Gastroesophageal sphincter (tissue), 3 donors: Measurements from ENCODE around the gene CYB5B.

Experiments used
- EP300 ChIP-seq: sonication (generic); formaldehyde crosslinking; IDR thresholded peaks from one replicate; pipeline ENCODE4 v1.6.1; 2017; ENCODE audit warnings: antibody characterized with exemption, mild to moderate bottlenecking
- POLR2A ChIP-seq, 2 donors: fragments of 450-650 bp; IDR thresholded peaks; one replicate each; pipeline ENCODE4 v1.6.1; 2017; ENCODE audit warnings: antibody characterized with exemption in 2 of 2, mild to moderate bottlenecking in 2 of 2, moderate library complexity in 1 of 2
- POLR2AphosphoS5 ChIP-seq: sonication (generic); formaldehyde crosslinking; IDR thresholded peaks from one replicate; pipeline ENCODE4 v1.6.1; 2017; ENCODE audit warnings: antibody characterized with exemption
- TF ChIP-seq, protein P1 (sequence below), 4 experiments: fragments of 200-600 bp in 2 of 4; fragments of 450-650 bp in 2 of 4; sonication (generic) in 1 of 4; IDR thresholded peaks; one replicate each; pipeline ENCODE4 v1.5.1; 2017 to 2019; ENCODE audit warnings: antibody characterized with exemption in 4 of 4, mild to moderate bottlenecking in 2 of 4, moderate library complexity in 2 of 4

DNA sequence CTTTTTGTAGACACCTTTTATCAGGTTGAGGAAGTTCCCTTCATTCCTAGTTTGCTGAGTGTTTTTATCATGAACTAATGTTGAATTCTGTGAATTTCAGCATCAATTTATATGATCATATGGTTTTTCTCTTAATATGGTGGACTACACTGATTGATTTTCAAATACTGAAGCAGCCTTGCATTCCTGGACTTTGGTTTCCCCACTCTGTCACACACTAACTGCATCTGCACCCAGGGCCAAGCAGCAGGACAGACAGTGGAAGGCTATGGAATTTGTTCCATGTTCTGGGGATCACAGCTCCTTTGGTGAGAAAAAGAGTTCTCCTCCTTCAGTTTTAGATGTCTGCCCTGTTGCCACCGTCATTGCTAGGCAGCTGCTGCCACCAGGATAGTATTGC is 46.4 kb upstream of the CYB5B start:
- TF ChIP-seq, protein P1, sequence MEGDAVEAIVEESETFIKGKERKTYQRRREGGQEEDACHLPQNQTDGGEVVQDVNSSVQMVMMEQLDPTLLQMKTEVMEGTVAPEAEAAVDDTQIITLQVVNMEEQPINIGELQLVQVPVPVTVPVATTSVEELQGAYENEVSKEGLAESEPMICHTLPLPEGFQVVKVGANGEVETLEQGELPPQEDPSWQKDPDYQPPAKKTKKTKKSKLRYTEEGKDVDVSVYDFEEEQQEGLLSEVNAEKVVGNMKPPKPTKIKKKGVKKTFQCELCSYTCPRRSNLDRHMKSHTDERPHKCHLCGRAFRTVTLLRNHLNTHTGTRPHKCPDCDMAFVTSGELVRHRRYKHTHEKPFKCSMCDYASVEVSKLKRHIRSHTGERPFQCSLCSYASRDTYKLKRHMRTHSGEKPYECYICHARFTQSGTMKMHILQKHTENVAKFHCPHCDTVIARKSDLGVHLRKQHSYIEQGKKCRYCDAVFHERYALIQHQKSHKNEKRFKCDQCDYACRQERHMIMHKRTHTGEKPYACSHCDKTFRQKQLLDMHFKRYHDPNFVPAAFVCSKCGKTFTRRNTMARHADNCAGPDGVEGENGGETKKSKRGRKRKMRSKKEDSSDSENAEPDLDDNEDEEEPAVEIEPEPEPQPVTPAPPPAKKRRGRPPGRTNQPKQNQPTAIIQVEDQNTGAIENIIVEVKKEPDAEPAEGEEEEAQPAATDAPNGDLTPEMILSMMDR (IDR thresholded peaks at IDR 0.05) = no peak
- TF ChIP-seq POLR2A (IDR thresholded peaks at IDR 0.05) (no peak), EP300 (no peak), POLR2AphosphoS5 (no peak)
